ENCODE data around the gene CBARP.

The CBARP gene

GRCh38 chr19:1199531-1199930 lies 38.3 kb downstream of the CBARP start:
- no peak for TF ChIP-seq REST (IDR thresholded peaks at IDR 0.05; ENCODE audit: insufficient read depth in 1 of 2, low read depth in 2 of 2, low read length in 2 of 2)
- TF ChIP-seq POLR2AphosphoS5 (IDR thresholded peaks at IDR 0.05; ENCODE audit: low read depth, low read length) = no peak
- TF ChIP-seq TAF1 (IDR thresholded peaks at IDR 0.05; ENCODE audit: borderline replicate concordance, insufficient read depth, low read length) = no peak
- TF ChIP-seq SIN3A (IDR thresholded peaks at IDR 0.05; ENCODE audit: borderline replicate concordance, insufficient read depth, low read length) = no peak
- TF ChIP-seq FOXP2 (optimal IDR thresholded peaks at IDR 0.05; ENCODE audit: borderline replicate concordance, extremely low read depth, extremely low read length, insufficient read depth) = no peak

GRCh38 chr19:1189419-1189818 lies 48.4 kb downstream of the CBARP start:
- TF ChIP-seq SIN3A (IDR thresholded peaks at IDR 0.05; ENCODE audit: borderline replicate concordance, insufficient read depth, low read length) (no peak), POLR2AphosphoS5 (IDR thresholded peaks at IDR 0.05; ENCODE audit: low read depth, low read length) (no peak), TAF1 (IDR thresholded peaks at IDR 0.05; ENCODE audit: borderline replicate concordance, insufficient read depth, low read length) (no peak), REST (IDR thresholded peaks at IDR 0.05; ENCODE audit: insufficient read depth in 1 of 2, low read depth in 2 of 2, low read length in 2 of 2) (no peak), FOXP2 (optimal IDR thresholded peaks at IDR 0.05; ENCODE audit: borderline replicate concordance, extremely low read depth, extremely low read length, insufficient read depth) (no peak)

GRCh38 chr19:1183543-1184172 lies 54.1 kb downstream of the CBARP start:
- TF ChIP-seq TAF1 (IDR thresholded peaks at IDR 0.05; ENCODE audit: borderline replicate concordance, insufficient read depth, low read length) (no peak), POLR2AphosphoS5 (IDR thresholded peaks at IDR 0.05; ENCODE audit: low read depth, low read length) (no peak), SIN3A (IDR thresholded peaks at IDR 0.05; ENCODE audit: borderline replicate concordance, insufficient read depth, low read length) (no peak), FOXP2 (optimal IDR thresholded peaks at IDR 0.05; ENCODE audit: borderline replicate concordance, extremely low read depth, extremely low read length, insufficient read depth) (no peak)

- TF ChIP-seq TAF1 (IDR thresholded peaks at IDR 0.05; ENCODE audit: borderline replicate concordance, insufficient read depth, low read length) = no peak
- no peak for TF ChIP-seq SIN3A (IDR thresholded peaks at IDR 0.05; ENCODE audit: borderline replicate concordance, insufficient read depth, low read length)
- TF ChIP-seq POLR2AphosphoS5 (IDR thresholded peaks at IDR 0.05; ENCODE audit: low read depth, low read length) = no peak
- no peak for TF ChIP-seq REST (IDR thresholded peaks at IDR 0.05; ENCODE audit: insufficient read depth in 1 of 2, low read depth in 2 of 2, low read length in 2 of 2)
- no peak for TF ChIP-seq FOXP2 (optimal IDR thresholded peaks at IDR 0.05; ENCODE audit: borderline replicate concordance, extremely low read depth, extremely low read length, insufficient read depth)
Observed at GRCh38 chr19:1182727-1183126, 55.1 kb downstream of the CBARP start.

- TF ChIP-seq FOXP2 (optimal IDR thresholded peaks at IDR 0.05; ENCODE audit: borderline replicate concordance, extremely low read depth, extremely low read length, insufficient read depth) (no peak), SIN3A (IDR thresholded peaks at IDR 0.05; ENCODE audit: borderline replicate concordance, insufficient read depth, low read length) (no peak), POLR2AphosphoS5 (IDR thresholded peaks at IDR 0.05; ENCODE audit: low read depth, low read length) (no peak), TAF1 (IDR thresholded peaks at IDR 0.05; ENCODE audit: borderline replicate concordance, insufficient read depth, low read length) (no peak), REST (IDR thresholded peaks at IDR 0.05; ENCODE audit: insufficient read depth in 1 of 2, low read depth in 2 of 2, low read length in 2 of 2) (no peak)
Observed at GRCh38 chr19:1182068-1182467, 55.7 kb downstream of the CBARP start.

Measured in PFSK-1 (cell line).